Activated naive CD8-positive, alpha-beta T cell (primary cell): ENCODE results near the gene MGAT5.

Experiments used
- H3K27ac Mint-ChIP-seq: one replicate; pipeline ENCODE4 v1.8.0; 2021; ENCODE audit warnings: mixed read lengths
- H3K27me3 Mint-ChIP-seq: one replicate; pipeline ENCODE4 v1.8.0; 2021; ENCODE audit warnings: mixed read lengths
- H3K36me3 Mint-ChIP-seq: one replicate; pipeline ENCODE4 v1.8.0; 2021; ENCODE audit warnings: mixed read lengths
- H3K4me1 Mint-ChIP-seq: one replicate; pipeline ENCODE4 v1.8.0; 2021; ENCODE audit warnings: low read depth, mixed read lengths
- H3K4me3 Mint-ChIP-seq: one replicate; pipeline ENCODE4 v1.8.0; 2021; ENCODE audit warnings: mild to moderate bottlenecking, mixed read lengths
- H3K9me3 Mint-ChIP-seq: one replicate; pipeline ENCODE4 v1.8.0; 2021; ENCODE audit warnings: low read depth, mixed read lengths

Gene MGAT5

GRCh38 chr2:134273256-134273983, 19.5 kb downstream of the MGAT5 start:
- peaks cover 36% of the 10 kb centered on the region for H3K36me3 Mint-ChIP-seq
- no peak overlapping the region for H3K4me3 Mint-ChIP-seq
- no peaks in the 10 kb centered on the region for H3K27me3 Mint-ChIP-seq
- no peaks in the 10 kb centered on the region for H3K9me3 Mint-ChIP-seq
- peaks cover 55% of the 10 kb centered on the region for H3K4me1 Mint-ChIP-seq
- H3K27ac Mint-ChIP-seq, result no peak overlapping the region

GRCh38 chr2:134274121-134274520, 20.2 kb downstream of the MGAT5 start:
- Mint-ChIP-seq H3K9me3 (no peaks in the 10 kb centered on the region), H3K4me1 (peaks cover 58% of the 10 kb centered on the region), H3K27ac (peak overlapping the region; percentile 2), H3K27me3 (no peaks in the 10 kb centered on the region), H3K36me3 (peaks cover 41% of the 10 kb centered on the region), H3K4me3 (no peak overlapping the region)

- H3K27ac Mint-ChIP-seq, result peak overlapping the region; percentile 24
- H3K27me3 Mint-ChIP-seq, result no peaks in the 10 kb centered on the region
- H3K36me3 Mint-ChIP-seq, result peaks cover 36% of the 10 kb centered on the region
- H3K9me3 Mint-ChIP-seq, result no peaks in the 10 kb centered on the region
- H3K4me1 Mint-ChIP-seq, result peaks cover 49% of the 10 kb centered on the region
- no peak overlapping the region for H3K4me3 Mint-ChIP-seq
Observed at GRCh38 chr2:134275058-134275862, 21.4 kb downstream of the MGAT5 start.

- Mint-ChIP-seq H3K9me3 (no peaks in the 10 kb centered on the region), H3K27me3 (no peaks in the 10 kb centered on the region), H3K36me3 (peaks cover 32% of the 10 kb centered on the region), H3K27ac (no peak overlapping the region), H3K4me3 (no peak overlapping the region), H3K4me1 (peaks cover 50% of the 10 kb centered on the region)
Observed at GRCh38 chr2:134276381-134277172, 22.7 kb downstream of the MGAT5 start.

- no peaks in the 10 kb centered on the region for H3K27me3 Mint-ChIP-seq
- no peaks in the 10 kb centered on the region for H3K9me3 Mint-ChIP-seq
- no peak overlapping the region for H3K27ac Mint-ChIP-seq
- no peak overlapping the region for H3K4me3 Mint-ChIP-seq
- peaks cover 50% of the 10 kb centered on the region for H3K4me1 Mint-ChIP-seq
- peaks cover 28% of the 10 kb centered on the region for H3K36me3 Mint-ChIP-seq
Observed at GRCh38 chr2:134277223-134277622, 23.4 kb downstream of the MGAT5 start.

- Mint-ChIP-seq H3K36me3 (peaks cover 19% of the 10 kb centered on the region), H3K4me1 (peaks cover 52% of the 10 kb centered on the region), H3K4me3 (no peak overlapping the region), H3K9me3 (no peaks in the 10 kb centered on the region), H3K27me3 (no peaks in the 10 kb centered on the region), H3K27ac (no peak overlapping the region)
Observed at GRCh38 chr2:134278553-134278952, 24.7 kb downstream of the MGAT5 start.

GRCh38 chr2:134279417-134279816, 25.5 kb downstream of the MGAT5 start:
- no peaks in the 10 kb centered on the region for H3K27me3 Mint-ChIP-seq
- peaks cover 59% of the 10 kb centered on the region for H3K4me1 Mint-ChIP-seq
- peaks cover 21% of the 10 kb centered on the region for H3K36me3 Mint-ChIP-seq
- H3K4me3 Mint-ChIP-seq, result no peak overlapping the region
- no peaks in the 10 kb centered on the region for H3K9me3 Mint-ChIP-seq
- H3K27ac Mint-ChIP-seq, result no peak overlapping the region

GRCh38 chr2:134280231-134280630, 26.4 kb downstream of the MGAT5 start:
- Mint-ChIP-seq H3K27me3 (no peaks in the 10 kb centered on the region), H3K4me3 (no peak overlapping the region), H3K9me3 (no peaks in the 10 kb centered on the region), H3K27ac (no peak overlapping the region), H3K36me3 (peaks cover 20% of the 10 kb centered on the region), H3K4me1 (peaks cover 63% of the 10 kb centered on the region)

GRCh38 chr2:134280726-134281125, 26.9 kb downstream of the MGAT5 start:
- H3K4me1 Mint-ChIP-seq, result peaks cover 66% of the 10 kb centered on the region
- peaks cover 18% of the 10 kb centered on the region for H3K36me3 Mint-ChIP-seq
- H3K27me3 Mint-ChIP-seq, result no peaks in the 10 kb centered on the region
- H3K27ac Mint-ChIP-seq, result no peak overlapping the region
- no peaks in the 10 kb centered on the region for H3K9me3 Mint-ChIP-seq
- H3K4me3 Mint-ChIP-seq, result no peak overlapping the region

- Mint-ChIP-seq H3K27me3 (no peaks in the 10 kb centered on the region), H3K4me3 (peak overlapping the region; percentile 1), H3K4me1 (peaks cover 66% of the 10 kb centered on the region), H3K27ac (peak overlapping the region; percentile 89), H3K36me3 (peaks cover 18% of the 10 kb centered on the region), H3K9me3 (no peaks in the 10 kb centered on the region)
Observed at GRCh38 chr2:134281815-134282419, 28.0 kb downstream of the MGAT5 start.

- no peaks in the 10 kb centered on the region for H3K27me3 Mint-ChIP-seq
- peaks cover 61% of the 10 kb centered on the region for H3K4me1 Mint-ChIP-seq
- peaks cover 15% of the 10 kb centered on the region for H3K36me3 Mint-ChIP-seq
- H3K27ac Mint-ChIP-seq, result peak overlapping the region; percentile 89
- peak overlapping the region; percentile 72 for H3K4me3 Mint-ChIP-seq
- no peaks in the 10 kb centered on the region for H3K9me3 Mint-ChIP-seq
Observed at GRCh38 chr2:134282629-134283400, 28.9 kb downstream of the MGAT5 start.

GRCh38 chr2:134283661-134284060, 29.8 kb downstream of the MGAT5 start:
- H3K27me3 Mint-ChIP-seq, result no peaks in the 10 kb centered on the region
- no peaks in the 10 kb centered on the region for H3K9me3 Mint-ChIP-seq
- H3K4me3 Mint-ChIP-seq, result no peak overlapping the region
- peak overlapping the region; percentile 89 for H3K27ac Mint-ChIP-seq
- H3K36me3 Mint-ChIP-seq, result peaks cover 13% of the 10 kb centered on the region
- peaks cover 58% of the 10 kb centered on the region for H3K4me1 Mint-ChIP-seq

GRCh38 chr2:134284119-134284670, 30.3 kb downstream of the MGAT5 start:
- no peaks in the 10 kb centered on the region for H3K9me3 Mint-ChIP-seq
- no peak overlapping the region for H3K4me3 Mint-ChIP-seq
- peaks cover 10% of the 10 kb centered on the region for H3K36me3 Mint-ChIP-seq
- peaks cover 55% of the 10 kb centered on the region for H3K4me1 Mint-ChIP-seq
- no peaks in the 10 kb centered on the region for H3K27me3 Mint-ChIP-seq
- H3K27ac Mint-ChIP-seq, result peak overlapping the region; percentile 89

- H3K27ac Mint-ChIP-seq, result peak overlapping the region; percentile 59
- peak overlapping the region; percentile 46 for H3K4me3 Mint-ChIP-seq
- peaks cover 6% of the 10 kb centered on the region for H3K36me3 Mint-ChIP-seq
- H3K27me3 Mint-ChIP-seq, result no peaks in the 10 kb centered on the region
- H3K4me1 Mint-ChIP-seq, result peaks cover 37% of the 10 kb centered on the region
- H3K9me3 Mint-ChIP-seq, result no peaks in the 10 kb centered on the region
Observed at GRCh38 chr2:134287323-134287722, 33.5 kb downstream of the MGAT5 start.
